ENCODE results near the gene CSNK1G3. TPM values are rescaled to one million over a fixed set of nuclear protein-coding genes. Genes with fewer than 3 reads are reported as not detected.

CSNK1G3 gene
- total RNA-seq, 1 donor from 2014 or later: 42.0 TPM

DNA sequence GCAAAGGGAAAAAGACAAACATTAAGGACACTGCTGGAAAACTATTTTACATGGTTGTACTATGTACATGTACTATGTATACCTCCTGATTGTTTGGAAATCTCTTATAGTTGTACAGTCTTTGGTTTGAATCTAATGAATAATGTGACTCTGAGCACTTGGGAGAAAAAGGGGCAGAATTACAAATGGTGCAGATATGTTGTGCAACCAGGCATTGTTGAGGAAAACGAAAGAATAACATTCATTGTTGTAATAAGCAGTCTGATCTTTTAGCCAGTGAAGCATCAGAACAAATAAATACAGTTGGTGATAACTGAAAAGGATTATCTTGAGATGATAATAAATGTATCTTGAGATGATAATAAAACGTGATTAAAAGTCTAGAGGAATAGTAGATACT lies 87.2 kb downstream of the CSNK1G3 start:
- intact Hi-C loops (cut with DNase I): no loop called here
- TF ChIP-seq, protein P1, sequence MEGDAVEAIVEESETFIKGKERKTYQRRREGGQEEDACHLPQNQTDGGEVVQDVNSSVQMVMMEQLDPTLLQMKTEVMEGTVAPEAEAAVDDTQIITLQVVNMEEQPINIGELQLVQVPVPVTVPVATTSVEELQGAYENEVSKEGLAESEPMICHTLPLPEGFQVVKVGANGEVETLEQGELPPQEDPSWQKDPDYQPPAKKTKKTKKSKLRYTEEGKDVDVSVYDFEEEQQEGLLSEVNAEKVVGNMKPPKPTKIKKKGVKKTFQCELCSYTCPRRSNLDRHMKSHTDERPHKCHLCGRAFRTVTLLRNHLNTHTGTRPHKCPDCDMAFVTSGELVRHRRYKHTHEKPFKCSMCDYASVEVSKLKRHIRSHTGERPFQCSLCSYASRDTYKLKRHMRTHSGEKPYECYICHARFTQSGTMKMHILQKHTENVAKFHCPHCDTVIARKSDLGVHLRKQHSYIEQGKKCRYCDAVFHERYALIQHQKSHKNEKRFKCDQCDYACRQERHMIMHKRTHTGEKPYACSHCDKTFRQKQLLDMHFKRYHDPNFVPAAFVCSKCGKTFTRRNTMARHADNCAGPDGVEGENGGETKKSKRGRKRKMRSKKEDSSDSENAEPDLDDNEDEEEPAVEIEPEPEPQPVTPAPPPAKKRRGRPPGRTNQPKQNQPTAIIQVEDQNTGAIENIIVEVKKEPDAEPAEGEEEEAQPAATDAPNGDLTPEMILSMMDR (IDR thresholded peaks at IDR 0.05): no peak
- ATAC-seq (no peak), DNase-seq (no peak)
- peaks cover 18% of the 10 kb centered on the region for H3K36me3 ChIP-seq
- H3K4me1 ChIP-seq: no peaks in the 10 kb centered on the region
- no peaks in the 10 kb centered on the region for H3K27me3 ChIP-seq
- no peak overlapping the region for H3K4me3 ChIP-seq
- no peak overlapping the region for H3K27ac ChIP-seq
- H3K9me3 ChIP-seq: no peaks in the 10 kb centered on the region

DNA sequence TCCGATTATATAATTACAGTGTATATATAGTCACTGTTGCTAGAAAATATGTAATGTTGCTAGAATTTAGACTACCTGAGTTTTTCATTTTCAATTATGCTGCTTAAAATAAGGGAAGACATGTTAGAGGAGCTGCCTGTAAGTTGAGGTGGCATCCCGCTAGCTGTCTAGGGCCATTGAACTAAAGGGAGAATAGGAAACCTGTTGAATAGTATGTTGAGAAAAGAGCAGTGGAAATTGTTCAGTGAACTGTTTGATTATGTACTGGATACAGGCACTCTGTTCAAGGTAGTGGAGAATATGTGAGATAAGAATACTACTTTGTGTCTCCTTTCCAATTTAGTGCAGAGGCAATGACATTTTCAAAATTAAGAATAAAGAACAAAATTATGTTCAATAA lies 89.6 kb downstream of the CSNK1G3 start:
- TF ChIP-seq, protein P1 (IDR thresholded peaks at IDR 0.05): no peak
- no peaks in the 10 kb centered on the region for H3K27me3 ChIP-seq
- no peak overlapping the region for H3K4me3 ChIP-seq
- peaks cover 7% of the 10 kb centered on the region for H3K36me3 ChIP-seq
- no peak for DNase-seq
- H3K27ac ChIP-seq: no peak overlapping the region
- no peaks in the 10 kb centered on the region for H3K4me1 ChIP-seq
- ATAC-seq: no peak
- intact Hi-C loops (cut with DNase I): no loop called here
- H3K9me3 ChIP-seq: no peaks in the 10 kb centered on the region

DNA sequence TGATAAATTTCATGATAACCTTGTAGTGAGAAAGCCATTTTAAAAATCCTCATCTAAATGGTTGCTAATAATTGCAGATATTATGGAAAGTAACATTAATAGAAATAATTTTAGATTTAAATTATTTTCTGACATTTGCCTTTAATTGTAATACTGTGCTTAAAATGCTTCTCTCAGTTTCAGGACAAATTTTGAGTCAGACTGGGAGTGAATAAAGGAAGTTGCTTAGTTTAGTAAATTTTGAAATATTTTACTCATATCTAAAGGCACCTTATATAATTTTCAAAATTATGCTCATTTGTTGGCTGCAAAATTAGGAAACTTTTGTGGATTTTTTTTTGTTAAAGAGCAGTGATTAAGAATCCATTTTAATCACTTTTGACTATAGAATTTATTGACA lies 93.8 kb downstream of the CSNK1G3 start:
- no peak for DNase-seq
- H3K27ac ChIP-seq: no peak overlapping the region
- H3K27me3 ChIP-seq: no peaks in the 10 kb centered on the region
- no peak for ATAC-seq
- peaks cover 17% of the 10 kb centered on the region for H3K36me3 ChIP-seq
- TF ChIP-seq, protein P1 (IDR thresholded peaks at IDR 0.05): no peak
- H3K4me1 ChIP-seq: no peaks in the 10 kb centered on the region
- no peaks in the 10 kb centered on the region for H3K9me3 ChIP-seq
- intact Hi-C loops (cut with DNase I): no loop called here
- no peak overlapping the region for H3K4me3 ChIP-seq

DNA sequence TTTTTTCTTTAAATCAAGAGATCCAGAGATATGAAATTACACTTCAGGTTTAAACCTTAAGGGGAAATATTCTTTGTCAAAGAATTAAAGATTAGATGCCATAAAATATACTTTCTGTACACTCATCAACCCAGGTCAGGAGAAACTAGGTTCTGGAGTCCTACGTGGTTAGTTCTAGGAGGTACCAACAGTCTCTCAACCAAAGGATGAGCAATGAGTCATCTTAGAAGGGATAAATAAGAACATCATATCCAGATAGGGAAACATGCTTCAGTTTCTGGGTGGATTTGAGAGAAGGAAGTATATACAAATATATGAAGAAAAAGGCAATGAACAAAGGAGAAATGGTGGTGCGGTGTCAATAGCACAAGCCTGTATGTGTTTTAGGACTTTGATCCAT lies 98.2 kb downstream of the CSNK1G3 start:
- intact Hi-C loops (cut with DNase I): no loop called here
- no peak for DNase-seq
- Histone ChIP-seq H3K4me3 (no peak overlapping the region), H3K9me3 (no peaks in the 10 kb centered on the region), H3K36me3 (peaks cover 25% of the 10 kb centered on the region), H3K27me3 (no peaks in the 10 kb centered on the region), H3K4me1 (no peaks in the 10 kb centered on the region), H3K27ac (no peak overlapping the region)
- TF ChIP-seq, protein P1 (IDR thresholded peaks at IDR 0.05): no peak
- no peak for ATAC-seq

- no peaks in the 10 kb centered on the region for H3K4me1 ChIP-seq
- H3K27me3 ChIP-seq: no peaks in the 10 kb centered on the region
- H3K36me3 ChIP-seq: peaks cover 26% of the 10 kb centered on the region
- H3K9me3 ChIP-seq: no peaks in the 10 kb centered on the region
- TF ChIP-seq, protein P1 (IDR thresholded peaks at IDR 0.05): peak; percentile 98
- peak; percentile 80 for ATAC-seq
- H3K4me3 ChIP-seq: no peak overlapping the region
- H3K27ac ChIP-seq: no peak overlapping the region
- intact Hi-C loops (cut with DNase I): no loop called here
- no peak for DNase-seq
Observed at GRCh38 chr5:123610665-123611405, 98.9 kb downstream of the CSNK1G3 start.

DNA sequence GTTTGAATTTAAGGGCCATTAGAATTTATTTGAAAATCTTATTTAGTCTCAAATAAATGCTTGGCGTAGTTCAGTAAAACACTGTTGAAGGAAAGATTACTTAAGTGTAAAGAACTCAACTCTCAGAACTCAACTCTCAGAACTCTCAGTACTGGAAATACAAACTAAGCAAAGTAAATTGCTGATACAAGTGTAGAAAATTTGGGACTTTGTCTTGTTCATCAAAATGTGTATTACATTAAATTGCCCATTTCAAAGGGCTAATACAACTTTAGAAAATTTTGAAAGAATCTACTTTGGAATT lies 99.4 kb downstream of the CSNK1G3 start:
- DNase-seq (no peak), ATAC-seq (no peak)
- H3K9me3 ChIP-seq: no peaks in the 10 kb centered on the region
- no peaks in the 10 kb centered on the region for H3K4me1 ChIP-seq
- no peak overlapping the region for H3K4me3 ChIP-seq
- TF ChIP-seq, protein P1 (IDR thresholded peaks at IDR 0.05): no peak
- intact Hi-C loops (cut with DNase I): no loop called here
- H3K27me3 ChIP-seq: no peaks in the 10 kb centered on the region
- H3K36me3 ChIP-seq: peaks cover 26% of the 10 kb centered on the region
- H3K27ac ChIP-seq: no peak overlapping the region

Measured in upper lobe of right lung (tissue), 1 donor.